H1 (cell line): ENCODE results near the gene NFIX. TPM values are rescaled to one million over a fixed set of nuclear protein-coding genes. Genes with fewer than 3 reads are reported as not detected.
A peak's percentile ranks its signal among the peaks of the same experiment; 100 is the strongest.

Experiments
- CTCF ChIA-PET: fragments of 300-600 bp; sonication (Branson Sonifier 250); formaldehyde crosslinking; loops from one replicate; lab custom pipeline; 2021; ENCODE audit not compliant: partially characterized antibody; lab: Charles Lee
- POLR2A ChIA-PET: fragments of 300-600 bp; sonication (Branson Sonifier 250); formaldehyde crosslinking; loops from one replicate; lab custom pipeline; 2021; ENCODE audit warnings: inconsistent platforms; ENCODE audit not compliant: partially characterized antibody; lab: Charles Lee
- DNase-seq, 2 experiments: peaks; one replicate each; pipeline versions ENCODE4 v3.0.0 to v3.0.0-alpha.2; 2010 to 2022; ENCODE audit warnings: low spot score in 2 of 2, low read depth in 1 of 2, mixed read lengths in 1 of 2
- FAIRE-seq: peaks from 2 replicates; lab custom pipeline; 2011; peaks lifted over from hg19 to GRCh38; lab: Jason Lieb, UNC
- H2AFZ ChIP-seq: 2 replicates; pipeline ENCODE4 v1.8.1; 2012; ENCODE audit warnings: low read length, inconsistent platforms
- H2AK5ac ChIP-seq: 2 replicates; pipeline ENCODE4 v1.6.1; 2013; ENCODE audit warnings: low read depth, low read length
- H2BK120ac ChIP-seq: replicated peaks from 2 replicates; pipeline ENCODE3; 2013; ENCODE audit warnings: low read depth, low read length, inconsistent platforms
- H2BK12ac ChIP-seq: 2 replicates; pipeline ENCODE4 v1.6.1; 2013; ENCODE audit warnings: low read depth, low read length
- H2BK15ac ChIP-seq: 2 replicates; pipeline ENCODE4 v1.6.1; 2013; ENCODE audit warnings: low read length
- H2BK20ac ChIP-seq: 2 replicates; pipeline ENCODE4 v1.6.1; 2013; ENCODE audit warnings: low read length
- H2BK5ac ChIP-seq: 2 replicates; pipeline ENCODE4 v1.6.1; 2013; ENCODE audit warnings: low read depth, low read length
- H3K14ac ChIP-seq: 2 replicates; pipeline ENCODE4 v1.6.1; 2013; ENCODE audit warnings: inconsistent platforms; ENCODE audit not compliant: insufficient read length
- H3K18ac ChIP-seq: 2 replicates; pipeline ENCODE4 v1.6.1; 2013; ENCODE audit warnings: low read length; ENCODE audit errors: extremely low read depth
- H3K23ac ChIP-seq: 2 replicates; pipeline ENCODE4 v1.6.1; 2013; ENCODE audit warnings: inconsistent platforms; ENCODE audit not compliant: insufficient read length
- H3K23me2 ChIP-seq: 2 replicates; pipeline ENCODE4 v1.6.1; 2013; ENCODE audit warnings: low read depth, low read length
- H3K27ac ChIP-seq: 2 replicates; pipeline ENCODE4 v1.6.1; 2011; ENCODE audit warnings: low read depth, low read length, inconsistent platforms
- H3K27me3 ChIP-seq, 4 experiments: replicated peaks in 1 of 4; 1 replicate in 1 of 4; 2 replicates in 3 of 4; pipeline versions ENCODE4 v1.6.1 to v1.8.1; 2011 to 2013; ENCODE audit warnings: low read length in 3 of 4, mild to moderate bottlenecking in 3 of 4, inconsistent platforms in 2 of 4, mixed read lengths in 2 of 4, moderate library complexity in 1 of 4; ENCODE audit not compliant: control insufficient read depth in 3 of 4, insufficient read depth in 3 of 4; ENCODE audit errors: extremely low read depth in 1 of 4
- H3K36me3 ChIP-seq, 4 experiments: 2 replicates each; pipeline versions ENCODE4 v1.6.1 to v1.8.1; 2011 to 2013; ENCODE audit warnings: mild to moderate bottlenecking in 4 of 4, low read length in 3 of 4, moderate library complexity in 2 of 4, control low read depth in 1 of 4, inconsistent platforms in 1 of 4; ENCODE audit not compliant: insufficient read depth in 4 of 4, control insufficient read depth in 2 of 4
- H3K4ac ChIP-seq: replicated peaks from 2 replicates; pipeline ENCODE3; 2013; ENCODE audit warnings: low read length, low read depth, mixed read lengths, inconsistent platforms; ENCODE audit not compliant: insufficient read length
- H3K4me1 ChIP-seq, 4 experiments: replicated peaks in 1 of 4; 1 replicate in 1 of 4; 2 replicates in 3 of 4; pipeline versions ENCODE4 v1.6.1 to v1.8.1; 2011 to 2013; ENCODE audit warnings: low read length in 3 of 4, inconsistent platforms in 2 of 4, mixed read lengths in 1 of 4; ENCODE audit not compliant: insufficient read depth in 4 of 4, control insufficient read depth in 3 of 4
- H3K4me2 ChIP-seq, 2 experiments: 2 replicates each; pipeline versions ENCODE4 v1.6.1 to v1.8.1; 2011 to 2013; ENCODE audit warnings: low read depth in 2 of 2, low read length in 2 of 2, control low read depth in 1 of 2, inconsistent platforms in 1 of 2, mild to moderate bottlenecking in 1 of 2; ENCODE audit not compliant: insufficient read depth in 1 of 2
- H3K4me3 ChIP-seq, 4 experiments: fragments of 200-600, 300-600 bp in 1 of 4; sonication (generic), shearing (Covaris generic), sonication (Bioruptor Twin) in 1 of 4; 2 replicates each; pipeline versions ENCODE4 v1.5.1 to v1.8.1; 2011 to 2016; ENCODE audit warnings: low read length in 4 of 4, low read depth in 3 of 4, control low read depth in 2 of 4, inconsistent platforms in 2 of 4, mild to moderate bottlenecking in 2 of 4, mixed read lengths in 1 of 4, moderate library complexity in 1 of 4; ENCODE audit not compliant: insufficient read depth in 2 of 4; ENCODE audit errors: extremely low read depth in 1 of 4
- H3K56ac ChIP-seq: replicated peaks from 2 replicates; pipeline ENCODE3; 2013; ENCODE audit warnings: low read depth, mild to moderate bottlenecking, mixed read lengths, low read length, inconsistent platforms; ENCODE audit not compliant: insufficient read length
- H3K79me1 ChIP-seq: 2 replicates; pipeline ENCODE4 v1.6.1; 2013; ENCODE audit warnings: low read depth, low read length, control low read depth
- H3K79me2 ChIP-seq, 2 experiments: 2 replicates each; pipeline versions ENCODE4 v1.6.1 to v1.8.1; 2012 to 2013; ENCODE audit warnings: low read length in 2 of 2, mild to moderate bottlenecking in 2 of 2, inconsistent platforms in 1 of 2; ENCODE audit not compliant: insufficient read depth in 2 of 2, control insufficient read depth in 1 of 2
- H3K9ac ChIP-seq, 4 experiments: replicated peaks in 1 of 4; 1 replicate in 1 of 4; 2 replicates in 3 of 4; pipeline versions ENCODE4 v1.6.1 to v1.8.1; 2011 to 2013; ENCODE audit warnings: low read depth in 3 of 4, low read length in 3 of 4, control low read depth in 2 of 4, mild to moderate bottlenecking in 2 of 4, moderate library complexity in 2 of 4, inconsistent platforms in 1 of 4; ENCODE audit errors: extremely low read depth in 1 of 4
- H3K9me3 ChIP-seq, 2 experiments: 2 replicates each; pipeline versions ENCODE4 v1.6.1 to v1.8.1; 2012 to 2013; ENCODE audit warnings: mild to moderate bottlenecking in 2 of 2, moderate library complexity in 2 of 2, control low read depth in 1 of 2, inconsistent platforms in 1 of 2, low read depth in 1 of 2, low read length in 1 of 2, mixed read lengths in 1 of 2; ENCODE audit not compliant: insufficient read depth in 2 of 2
- H4K20me1 ChIP-seq, 2 experiments: replicated peaks in 1 of 2; 2 replicates each; pipeline versions ENCODE3 to v1.8.1; 2011 to 2013; ENCODE audit warnings: inconsistent platforms in 2 of 2, low read length in 2 of 2, mild to moderate bottlenecking in 1 of 2; ENCODE audit not compliant: insufficient read depth in 2 of 2, control insufficient read depth in 1 of 2
- H4K5ac ChIP-seq: 2 replicates; pipeline ENCODE4 v1.6.1; 2013; ENCODE audit warnings: low read length, low read depth, mixed read lengths, inconsistent platforms; ENCODE audit not compliant: insufficient read length
- H4K8ac ChIP-seq: 2 replicates; pipeline ENCODE4 v1.8.0; 2013; ENCODE audit warnings: mild to moderate bottlenecking, moderate library complexity, low read length, inconsistent platforms; ENCODE audit not compliant: insufficient read depth; ENCODE audit errors: extremely low read depth
- H4K91ac ChIP-seq: replicated peaks from 2 replicates; pipeline ENCODE3; 2013; ENCODE audit warnings: low read length, mixed read lengths, inconsistent platforms; ENCODE audit not compliant: insufficient read length
- SIX5 ChIP-seq: IDR thresholded peaks from 2 replicates; pipeline ENCODE4 v1.6.1; 2011; ENCODE audit warnings: mild to moderate bottlenecking, low read depth, low read length
- WGBS, 2 experiments: shearing (Covaris generic) in 1 of 2; methylation state at CpG; one replicate each; pipeline versions ENCODE4 v1.1.6 to v1.1.7; 2013 to 2015; ENCODE audit warnings: low lambda C conversion rate in 2 of 2, mixed read lengths in 2 of 2, inconsistent platforms in 1 of 2, low coverage in 1 of 2, missing lambda C conversion rate in 1 of 2; ENCODE audit not compliant: insufficient replicate concordance in 2 of 2, insufficient coverage in 1 of 2, insufficient read length in 1 of 2; ENCODE audit errors: extremely low coverage in 1 of 2, missing lambda C conversion rate in 1 of 2; 5-methylcytosine and 5-hydroxymethylcytosine counted together
- polyA plus RNA-seq, 7 experiments: library from polyadenylated mRNA; depleted of rRNA in 3 of 7; stranded (reverse) in 5 of 7; unstranded in 2 of 7; fragments of >200 nt in 5 of 7; fragments of 200-250 nt in 2 of 7; gene quantifications; 1 replicate in 5 of 7; 2 replicates in 1 of 7; 4 replicates in 1 of 7; pipeline versions ENCODE4 v1.2.1 to v1.2.3, GENCODE V29; 2011 to 2013; ENCODE audit warnings: missing spikeins in 2 of 7, mixed read lengths in 2 of 7
- total RNA-seq: library from RNA; stranded (reverse); fragmentation: NEBNext Ultra II Directional; extraction: Animal tissue kit (Norgen Biotek cat#: 25700); gene quantifications from 2 replicates; pipeline ENCODE4 v1.2.1, GENCODE V29; 2021

The NFIX gene
- total and polyA plus RNA-seq, 2 of the 8 experiments (the other 6 are each of a cell fraction or from before 2014, with no cell fraction given), result 0.03 to 0.20 TPM

DNA sequence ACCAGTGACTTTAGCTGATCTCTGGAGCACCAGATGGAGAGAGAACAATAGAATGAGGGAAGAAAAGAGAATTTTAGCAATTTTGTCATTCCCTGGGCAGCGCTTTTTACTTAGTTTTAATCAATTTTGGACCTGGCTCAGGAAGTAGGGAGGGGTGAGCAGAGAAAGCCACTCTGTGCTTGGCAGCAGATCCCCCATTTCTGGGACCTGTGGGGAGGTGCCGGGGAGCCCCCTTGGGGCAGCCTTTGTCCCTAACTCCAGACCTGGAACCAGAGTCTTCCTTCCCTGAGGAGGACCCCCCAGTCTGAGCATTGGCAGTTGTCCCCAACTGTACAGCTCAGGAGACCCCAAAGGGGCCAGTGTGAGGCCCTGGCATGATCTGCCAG, 96.9 kb downstream of the NFIX start:
- no peaks in the 10 kb centered on the region for H3K79me2 ChIP-seq
- no peak for TF ChIP-seq SIX5
- TF ChIP-seq, all 59 proteins: peak for 0
- no peak overlapping the region for H3K27ac ChIP-seq
- ChIA-PET CTCF (interaction anchor here (0.9 to 48.8 kb wide), 10 partner anchors 14 to 128 kb away, joined by 3 to 1145 read pairs (median 44); no protein-coding TSS in a partner anchor), POLR2A (interaction anchor here (1.2 to 2.1 kb wide), 8 partner anchors 9 to 127 kb away, joined by 3 to 8 read pairs (median 4); partner anchors contain the start of gene NACC1)
- H3K14ac ChIP-seq, result no peak overlapping the region
- peaks cover 2% of the 10 kb centered on the region in 2 experiments for H4K20me1 ChIP-seq
- peaks cover 3% of the 10 kb centered on the region; the same call in 1 of the 2 replicates for H3K23me2 ChIP-seq
- no peak overlapping the region for H2BK15ac ChIP-seq
- DNase-seq (no peak), FAIRE-seq (no peak)
- H2BK20ac ChIP-seq, result peak overlapping the region; percentile 13; the same call in 1 of the 2 replicates
- no peak overlapping the region for H3K23ac ChIP-seq
- no peak overlapping the region for H2BK120ac ChIP-seq
- H3K9ac ChIP-seq, result no peak overlapping the region
- H3K18ac ChIP-seq, result no peak overlapping the region
- peak overlapping the region in 1 of 2 experiments; percentile 59; a peak in 1 of 4 replicates for H3K4me2 ChIP-seq
- H3K27me3 ChIP-seq, result peaks cover 2 to 57% (median 32%) of the 10 kb centered on the region in 4 experiments
- H4K8ac ChIP-seq, result no peak overlapping the region; the same call in 1 of the 2 replicates
- peak overlapping the region; percentile 1; the same call in 1 of the 2 replicates for H2BK5ac ChIP-seq
- H4K5ac ChIP-seq, result no peak overlapping the region
- H3K9me3 ChIP-seq, result no peaks in the 10 kb centered on the region
- H4K91ac ChIP-seq, result no peak overlapping the region
- H3K4me3 ChIP-seq, result peak overlapping the region in 1 of 4 experiments; percentile 40; a peak in 1 of 8 replicates
- H3K4me1 ChIP-seq, result peaks cover 0 to 18% (median 15%) of the 10 kb centered on the region in 4 experiments; a peak in 5 of 7 replicates
- no peaks in the 10 kb centered on the region for H3K79me1 ChIP-seq
- H2AK5ac ChIP-seq, result no peak overlapping the region
- no peak overlapping the region for H3K56ac ChIP-seq
- H3K4ac ChIP-seq, result no peak overlapping the region
- H2AFZ ChIP-seq, result no peak overlapping the region
- no peak overlapping the region for H2BK12ac ChIP-seq
- no peaks in the 10 kb centered on the region for H3K36me3 ChIP-seq
- 73% methylated on average over 2 of the region's 2 CpGs; no CpG with 5 or more reads in 1 of the 2 experiments for WGBS, 2 experiments
